ENCODE results near the gene TRIM24.
"Not testable (repeated sequence)": the region's sequence is repeated elsewhere in the genome, so short reads cannot be mapped to it uniquely, and the experiment has no call there.

DNA sequence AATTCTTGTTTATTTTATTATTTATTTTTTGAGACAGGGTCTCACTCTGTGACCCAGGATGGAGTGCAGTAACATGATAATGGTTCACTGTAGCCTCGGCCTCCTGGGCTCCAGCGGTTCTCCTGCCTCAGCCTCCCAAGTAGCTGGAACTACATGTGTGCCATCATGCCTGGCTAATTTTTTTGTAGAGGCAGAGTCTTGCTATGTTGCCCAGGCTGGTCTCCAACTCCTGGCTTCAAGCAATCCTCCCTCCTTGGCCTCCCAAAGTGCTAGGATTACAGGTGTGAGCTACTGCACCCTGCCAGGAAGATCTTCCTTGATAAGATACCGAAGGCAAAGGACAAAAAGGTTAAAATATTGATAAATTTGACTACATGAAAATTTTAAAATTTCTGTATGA, 48.0 kb upstream of the TRIM24 start:
- TF ChIP-seq POLR2A (IDR thresholded peaks at IDR 0.05; ENCODE audit: low read length); GATA1 (IDR thresholded peaks at IDR 0.05; ENCODE audit: low read depth, low read length): not testable (repeated sequence)
